Large intestine (tissue), 3 donors: ENCODE data around the gene RAB3B. TPM values are rescaled to one million over a fixed set of nuclear protein-coding genes. Genes with fewer than 3 reads are reported as not detected.
"Not testable (repeated sequence)": the region's sequence is repeated elsewhere in the genome, so short reads cannot be mapped to it uniquely, and the experiment has no call there.

Experiments
- DNase-seq, 2 donors: peaks; one replicate each; pipeline versions ENCODE4 v3.0.0 to v3.0.0-alpha.2; 2013
- H3K27ac ChIP-seq: one replicate; pipeline ENCODE4 v1.5.1; 2013; ENCODE audit warnings: low read length
- H3K27me3 ChIP-seq: 2 replicates; pipeline ENCODE4 v1.6.1; 2013; ENCODE audit warnings: low read length; ENCODE audit not compliant: control insufficient read depth, insufficient read depth
- H3K36me3 ChIP-seq: 2 replicates; pipeline ENCODE4 v1.6.1; 2013; ENCODE audit warnings: low read length; ENCODE audit not compliant: control insufficient read depth, insufficient read depth
- H3K4me1 ChIP-seq: one replicate; pipeline ENCODE4 v1.6.1; 2013; ENCODE audit warnings: low read length; ENCODE audit not compliant: control insufficient read depth, insufficient read depth
- H3K4me3 ChIP-seq: one replicate; pipeline ENCODE4 v1.5.1; 2013; ENCODE audit warnings: low read length
- H3K9me3 ChIP-seq: one replicate; pipeline ENCODE4 v1.6.1; 2013; ENCODE audit warnings: mild to moderate bottlenecking, low read depth, low read length, moderate library complexity; ENCODE audit not compliant: control insufficient read depth
- WGBS: methylation state at CpG from one replicate; pipeline ENCODE4 v1.1.5; 2013; ENCODE audit warnings: low lambda C conversion rate; ENCODE audit not compliant: insufficient coverage; 5-methylcytosine and 5-hydroxymethylcytosine counted together
- polyA plus RNA-seq: library from polyadenylated mRNA; unstranded; fragments of 120-200 nt; gene quantifications from one replicate; pipeline ENCODE4 v1.2.1, GENCODE V29; 2013

The RAB3B gene
- polyA plus RNA-seq, 1 donor: 4.1 TPM

GRCh38 chr1:51967213-51967791 is 23.2 kb downstream of the RAB3B start:
- peaks cover 14% of the 10 kb centered on the region for H3K4me1 ChIP-seq
- not testable (repeated sequence) for H3K36me3 ChIP-seq, H3K9me3 ChIP-seq, H3K27me3 ChIP-seq, H3K4me3 ChIP-seq, DNase-seq, H3K27ac ChIP-seq
- WGBS: no CpG with 5 or more reads among the region's 1 CpG

- Histone ChIP-seq H3K27ac (no peak overlapping the region), H3K36me3 (no peaks in the 10 kb centered on the region), H3K9me3 (no peaks in the 10 kb centered on the region), H3K4me3 (no peak overlapping the region), H3K4me1 (peaks cover 14% of the 10 kb centered on the region), H3K27me3 (no peaks in the 10 kb centered on the region)
- WGBS: no CpG with 5 or more reads among the region's 2 CpGs
- no peak for DNase-seq
Observed at GRCh38 chr1:51966559-51966958, 23.9 kb downstream of the RAB3B start.

- no peaks in the 10 kb centered on the region for H3K9me3 ChIP-seq
- no peak for DNase-seq
- H3K27me3 ChIP-seq: peaks cover 4% of the 10 kb centered on the region
- no peak overlapping the region for H3K4me3 ChIP-seq
- WGBS: 92% methylated on average over 3 of the region's 4 CpGs
- H3K36me3 ChIP-seq: no peaks in the 10 kb centered on the region
- H3K27ac ChIP-seq: no peak overlapping the region
- peaks cover 4% of the 10 kb centered on the region for H3K4me1 ChIP-seq
Observed at GRCh38 chr1:51964309-51964696, 26.2 kb downstream of the RAB3B start.

- WGBS: 83% methylated on average over 3 of the region's 4 CpGs
- H3K27me3 ChIP-seq: peaks cover 4% of the 10 kb centered on the region
- H3K27ac ChIP-seq: no peak overlapping the region
Observed at GRCh38 chr1:51963592-51964308, 26.8 kb downstream of the RAB3B start.

GRCh38 chr1:51962486-51963356 is 27.8 kb downstream of the RAB3B start:
- no peak for DNase-seq
- WGBS: 94% methylated on average over 2 of the region's 4 CpGs
- Histone ChIP-seq H3K4me3 (no peak overlapping the region), H3K27me3 (peaks cover 4% of the 10 kb centered on the region), H3K27ac (no peak overlapping the region), H3K9me3 (no peaks in the 10 kb centered on the region), H3K36me3 (no peaks in the 10 kb centered on the region), H3K4me1 (no peaks in the 10 kb centered on the region)

More at GRCh38 chr1:51963592-51964308, 26.8 kb downstream of the RAB3B start:
- no peaks in the 10 kb centered on the region for H3K9me3 ChIP-seq
- no peak overlapping the region for H3K4me3 ChIP-seq
- DNase-seq: no peak
- no peaks in the 10 kb centered on the region for H3K36me3 ChIP-seq
- H3K4me1 ChIP-seq: no peaks in the 10 kb centered on the region

GRCh38 chr1:51961954-51962353 is 28.5 kb downstream of the RAB3B start:
- H3K27me3 ChIP-seq: peaks cover 4% of the 10 kb centered on the region
- no peak for DNase-seq
- no peaks in the 10 kb centered on the region for H3K4me1 ChIP-seq
- H3K4me3 ChIP-seq: no peak overlapping the region
- H3K36me3 ChIP-seq: no peaks in the 10 kb centered on the region
- H3K9me3 ChIP-seq: no peaks in the 10 kb centered on the region
- no CpG with 5 or more reads among the region's 2 CpGs for WGBS
- H3K27ac ChIP-seq: no peak overlapping the region

GRCh38 chr1:51961231-51961630 is 29.3 kb downstream of the RAB3B start:
- H3K27me3 ChIP-seq: peaks cover 4% of the 10 kb centered on the region
- H3K36me3 ChIP-seq: no peaks in the 10 kb centered on the region
- H3K27ac ChIP-seq: no peak overlapping the region
- DNase-seq: no peak
- H3K4me1 ChIP-seq: no peaks in the 10 kb centered on the region
- no peak overlapping the region for H3K4me3 ChIP-seq
- no CpG with 5 or more reads among the region's 2 CpGs for WGBS
- no peaks in the 10 kb centered on the region for H3K9me3 ChIP-seq

- no CpG with 5 or more reads among the region's 3 CpGs for WGBS
Observed at GRCh38 chr1:51960262-51960661, 30.2 kb downstream of the RAB3B start.

GRCh38 chr1:51958824-51959223 is 31.7 kb downstream of the RAB3B start:
- WGBS: no CpG with 5 or more reads among the region's 3 CpGs
- H3K36me3 ChIP-seq: no peaks in the 10 kb centered on the region
- H3K27me3 ChIP-seq: peaks cover 4% of the 10 kb centered on the region
- no peak for DNase-seq
- no peaks in the 10 kb centered on the region for H3K9me3 ChIP-seq
- no peaks in the 10 kb centered on the region for H3K4me1 ChIP-seq
- no peak overlapping the region for H3K4me3 ChIP-seq
- no peak overlapping the region for H3K27ac ChIP-seq

More at GRCh38 chr1:51960262-51960661, 30.2 kb downstream of the RAB3B start:
- Histone ChIP-seq H3K4me3 (no peak overlapping the region), H3K27ac (no peak overlapping the region), H3K36me3 (no peaks in the 10 kb centered on the region), H3K4me1 (no peaks in the 10 kb centered on the region), H3K9me3 (no peaks in the 10 kb centered on the region), H3K27me3 (peaks cover 4% of the 10 kb centered on the region)
- DNase-seq: peak in 1 of 2 donors; percentile 22

- Histone ChIP-seq H3K4me1 (no peaks in the 10 kb centered on the region), H3K27me3 (peaks cover 4% of the 10 kb centered on the region), H3K9me3 (no peaks in the 10 kb centered on the region), H3K27ac (no peak overlapping the region), H3K4me3 (no peak overlapping the region), H3K36me3 (no peaks in the 10 kb centered on the region)
- no CpG with 5 or more reads among the region's 7 CpGs for WGBS
- DNase-seq: peak in 1 of 2 donors; percentile 30
Observed at GRCh38 chr1:51957618-51958017, 32.9 kb downstream of the RAB3B start.
